Upper lobe of left lung (tissue), 6 donors: ENCODE results near the gene CCR4. TPM values are rescaled to one million over a fixed set of nuclear protein-coding genes. Genes with fewer than 3 reads are reported as not detected.
"Not testable (repeated sequence)": the region's sequence is repeated elsewhere in the genome, so short reads cannot be mapped to it uniquely, and the experiment has no call there.

ENCODE experiments used
- ATAC-seq, 2 donors: fragments of 200-7000 bp; cut with Tn5 transposase; one replicate each; pipeline ENCODE4 v1.9.1; 2022; ENCODE audit warnings: mild to moderate bottlenecking in 2 of 2, moderate library complexity in 2 of 2; ENCODE audit not compliant: low FRiP score in 2 of 2
- DNase-seq, 2 donors: peaks; one replicate each; pipeline ENCODE4 v3.0.0-alpha.2; 2019 to 2020
- H3K27ac ChIP-seq, 4 donors: fragments of 200-600 bp; sonication (generic); one replicate each; pipeline ENCODE4 v1.5.1; 2016 to 2019
- H3K27me3 ChIP-seq, 4 donors: fragments of 200-600 bp; sonication (generic); one replicate each; pipeline ENCODE4 v1.5.1; 2017 to 2019
- H3K36me3 ChIP-seq, 4 donors: fragments of 200-600 bp; sonication (generic); one replicate each; pipeline ENCODE4 v1.5.1; 2016 to 2019
- H3K4me1 ChIP-seq, 4 donors: fragments of 200-600 bp; sonication (generic); one replicate each; pipeline ENCODE4 v1.5.1; 2018 to 2019
- H3K4me3 ChIP-seq, 4 donors: fragments of 200-600 bp; sonication (generic); one replicate each; pipeline ENCODE4 v1.5.1; 2017 to 2019; ENCODE audit warnings: mild to moderate bottlenecking in 2 of 4, moderate library complexity in 1 of 4
- H3K9me3 ChIP-seq, 4 donors: fragments of 200-600 bp; sonication (generic); one replicate each; pipeline ENCODE4 v1.5.1; 2018 to 2019
- CTCF ChIP-seq, 6 experiments: fragments of 450-650 bp in 4 of 6; fragments of 200-600 bp in 2 of 6; sonication (generic) in 2 of 6; IDR thresholded peaks; one replicate each; pipeline ENCODE4 v1.5.1; 2016 to 2019; ENCODE audit warnings: antibody characterized with exemption in 6 of 6
- EP300 ChIP-seq, 4 donors: sonication (generic); formaldehyde crosslinking; IDR thresholded peaks; one replicate each; pipeline ENCODE4 v1.5.1; 2017; ENCODE audit warnings: antibody characterized with exemption in 4 of 4, control low read depth in 2 of 4
- POLR2A ChIP-seq, 4 donors: fragments of 450-650 bp; IDR thresholded peaks; one replicate each; pipeline ENCODE4 v1.5.1; 2016 to 2017; ENCODE audit warnings: antibody characterized with exemption in 4 of 4, mild to moderate bottlenecking in 2 of 4
- POLR2AphosphoS5 ChIP-seq, 2 donors: sonication (generic); formaldehyde crosslinking; IDR thresholded peaks; one replicate each; pipeline ENCODE4 v1.5.1; 2017; ENCODE audit warnings: antibody characterized with exemption in 2 of 2
- WGBS, 2 donors: methylation state at CpG; one replicate each; pipeline ENCODE4 v1.1.5; 2017 to 2018; 5-methylcytosine and 5-hydroxymethylcytosine counted together
- total RNA-seq, 6 donors: library from RNA; depleted of rRNA in 4 of 6; stranded (reverse); fragments of >200 nt in 4 of 6; gene quantifications; one replicate each; pipeline versions ENCODE4 v1.1.0 to v1.2.1, GENCODE V29; 2016 to 2021
- donor health status: DM: no; HTN: no; CAD: no; lungs with moderate emphysema.
- donor health status: DM: no; HTN: yes; CAD: no; lungs with severe emphysema.

Gene CCR4
- total RNA-seq, 6 donors from 2014 or later = 1.0 to 1.8 (median 1.1) TPM; not detected in 2

- H3K9me3 ChIP-seq = no peaks in the 10 kb centered on the region
- H3K4me3 ChIP-seq = no peak overlapping the region
- 87 to 89% methylated on average over 3 of the region's 3 CpGs for WGBS, 2 donors
- ATAC-seq (no peak), DNase-seq (no peak)
- H3K4me1 ChIP-seq = peaks cover 0 to 7% (median 2%) of the 10 kb centered on the region in 4 donors
- H3K36me3 ChIP-seq = no peaks in the 10 kb centered on the region
- H3K27me3 ChIP-seq = no peaks in the 10 kb centered on the region
- TF ChIP-seq EP300 (IDR thresholded peaks at IDR 0.05) (no peak), POLR2A (IDR thresholded peaks at IDR 0.05) (no peak), POLR2AphosphoS5 (IDR thresholded peaks at IDR 0.05) (no peak), CTCF (IDR thresholded peaks at IDR 0.05) (no peak)
- no peak overlapping the region for H3K27ac ChIP-seq
These were observed 6.3 kb upstream of the CCR4 start for GRCh38 chr3:32945136-32945535.

GRCh38 chr3:32945598-32945997 is 5.8 kb upstream of the CCR4 start:
- H3K27ac ChIP-seq, DNase-seq, H3K27me3 ChIP-seq, H3K9me3 ChIP-seq, H3K4me3 ChIP-seq, ATAC-seq, H3K4me1 ChIP-seq, H3K36me3 ChIP-seq: not testable (repeated sequence)
- whole genome bisulfite sequencing, 2 donors = 78 to 88% methylated on average over 11 to 12 of the region's 12 CpGs

GRCh38 chr3:32946973-32947788 is 4.3 kb upstream of the CCR4 start:
- DNase-seq (no peak), ATAC-seq (peak in 1 of 2 donors; percentile 26)
- no peak overlapping the region for H3K4me3 ChIP-seq
- peaks cover 0 to 7% (median 2%) of the 10 kb centered on the region in 4 donors for H3K4me1 ChIP-seq
- no peaks in the 10 kb centered on the region for H3K9me3 ChIP-seq
- TF ChIP-seq POLR2A (IDR thresholded peaks at IDR 0.05) = no peak
- TF ChIP-seq CTCF (IDR thresholded peaks at IDR 0.05) = no peak
- TF ChIP-seq EP300 (IDR thresholded peaks at IDR 0.05) = no peak
- TF ChIP-seq POLR2AphosphoS5 (IDR thresholded peaks at IDR 0.05) = no peak
- no peak overlapping the region for H3K27ac ChIP-seq
- 71 to 72% methylated on average over 5 of the region's 5 CpGs for WGBS, 2 donors
- no peaks in the 10 kb centered on the region for H3K27me3 ChIP-seq
- no peaks in the 10 kb centered on the region for H3K36me3 ChIP-seq

- peak in 1 of 2 donors; percentile 91 for DNase-seq
These were observed 3.6 kb upstream of the CCR4 start for GRCh38 chr3:32947789-32948238.

More at GRCh38 chr3:32947789-32948238, 3.6 kb upstream of the CCR4 start:
- WGBS, 2 donors = 35 to 54% methylated on average over 5 to 7 of the region's 7 CpGs
- H3K9me3 ChIP-seq = no peaks in the 10 kb centered on the region
- peak; percentile 90 to 91 for ATAC-seq
- TF ChIP-seq POLR2AphosphoS5 (IDR thresholded peaks at IDR 0.05) (no peak), CTCF (IDR thresholded peaks at IDR 0.05) (peak; percentile 54 to 86 (median 70)), EP300 (IDR thresholded peaks at IDR 0.05) (no peak), POLR2A (IDR thresholded peaks at IDR 0.05) (no peak)
- peaks cover 0 to 7% (median 2%) of the 10 kb centered on the region in 4 donors for H3K4me1 ChIP-seq
- H3K27ac ChIP-seq = no peak overlapping the region
- H3K4me3 ChIP-seq = no peak overlapping the region
- no peaks in the 10 kb centered on the region for H3K36me3 ChIP-seq
- H3K27me3 ChIP-seq = no peaks in the 10 kb centered on the region
